ENCODE measurements around the gene TRIOBP.

GRCh38 chr22:37757663-37758062 is 60.8 kb downstream of the TRIOBP start:
- TF ChIP-seq POLR2A (IDR thresholded peaks at IDR 0.05) (no peak), CTCF (IDR thresholded peaks at IDR 0.05) (no peak), EP300 (IDR thresholded peaks at IDR 0.05) (no peak)
